GM12878 (cell line): Measurements from ENCODE around the gene DGKK. TPM values are rescaled to one million over a fixed set of nuclear protein-coding genes. Genes with fewer than 3 reads are reported as not detected.

Source experiments
- ATAC-seq: fragments of 200-7000 bp; cut with Tn5 transposase; 3 replicates; pipeline ENCODE4 v1.9.1; 2020; ENCODE audit warnings: mild to moderate bottlenecking, moderate library complexity
- BruUV-seq: library from RNA; stranded (reverse); fragments of 400-500 nt; replicated peaks from 2 replicates; lab custom pipeline; 2021; lab: Mats Ljungman, UMichigan
- CTCF ChIA-PET: fragments of 300-600 bp; sonication (Branson Sonifier 250); formaldehyde crosslinking; extraction: SDS; loops from one replicate; lab custom pipeline; 2021; ENCODE audit warnings: inconsistent platforms; lab: Yijun Ruan, JAX
- POLR2A ChIA-PET: fragments of 350-600 bp; formaldehyde crosslinking; extraction: SDS; loops from one replicate; lab custom pipeline; 2021; ENCODE audit warnings: inconsistent platforms; lab: Charles Lee
- RAD21 ChIA-PET: fragments of 300-600 bp; sonication (Branson Sonifier 250); formaldehyde crosslinking; loops from one replicate; lab custom pipeline; 2023; ENCODE audit warnings: antibody characterized with exemption; ENCODE audit not compliant: unreplicated experiment; lab: Charles Lee
- SMC1A ChIA-PET: fragments of 300-600 bp; sonication (Branson Sonifier 250); formaldehyde crosslinking; loops from one replicate; lab custom pipeline; 2023; ENCODE audit not compliant: unreplicated experiment, uncharacterized antibody; lab: Charles Lee
- DNase-seq: peaks from one replicate; pipeline ENCODE4 v3.0.0-alpha.2; 2011; ENCODE audit warnings: low read depth, low spot score
- FAIRE-seq: peaks from 3 replicates; lab custom pipeline; 2011; peaks lifted over from hg19 to GRCh38; lab: Jason Lieb, UNC
- H2AFZ ChIP-seq: 2 replicates; pipeline ENCODE4 v1.6.0; 2011; ENCODE audit warnings: low read depth, low read length, control low read depth; ENCODE audit not compliant: control insufficient read depth
- H3K27ac ChIP-seq: 2 replicates; pipeline ENCODE4 v1.5.1; 2011; ENCODE audit warnings: control low read depth; ENCODE audit not compliant: control insufficient read depth, insufficient read depth
- H3K27me3 ChIP-seq, 2 experiments: replicated peaks in 1 of 2; 2 replicates each; pipeline versions ENCODE4 v1.6.0 to v1.6.1; 2011; ENCODE audit warnings: low read length in 1 of 2; ENCODE audit not compliant: control insufficient read depth in 2 of 2, insufficient read depth in 2 of 2
- H3K36me3 ChIP-seq, 2 experiments: 2 replicates each; pipeline ENCODE4 v1.5.1; 2011; ENCODE audit warnings: low read length in 1 of 2; ENCODE audit not compliant: control insufficient read depth in 2 of 2, insufficient read depth in 2 of 2
- H3K4me1 ChIP-seq: 2 replicates; pipeline ENCODE4 v1.6.1; 2011; ENCODE audit warnings: mild to moderate bottlenecking, low read length, moderate library complexity, mixed read lengths; ENCODE audit not compliant: control insufficient read depth, insufficient read depth
- H3K4me2 ChIP-seq: 2 replicates; pipeline ENCODE4 v1.6.0; 2011; ENCODE audit warnings: control low read depth; ENCODE audit not compliant: control insufficient read depth, insufficient read depth
- H3K4me3 ChIP-seq: fragments of 200-600 bp; sonication (generic); 2 replicates; pipeline ENCODE4 v1.5.1; 2016
- H3K79me2 ChIP-seq: 2 replicates; pipeline ENCODE4 v1.6.0; 2011; ENCODE audit warnings: low read length; ENCODE audit not compliant: control insufficient read depth, insufficient read depth
- H3K9ac ChIP-seq: 2 replicates; pipeline ENCODE4 v1.8.0; 2011; ENCODE audit warnings: low read length, control low read depth, mixed read lengths; ENCODE audit not compliant: control insufficient read depth, insufficient read depth
- H3K9me3 ChIP-seq: replicated peaks from 3 replicates; pipeline ENCODE4 v1.5.1; 2011; ENCODE audit warnings: mild to moderate bottlenecking, low read length; ENCODE audit not compliant: control insufficient read depth, insufficient read depth
- H4K20me1 ChIP-seq: 2 replicates; pipeline ENCODE4 v1.6.0; 2011; ENCODE audit not compliant: control insufficient read depth, insufficient read depth
- ASH2L ChIP-seq: fragments of 300-600, 200-600 bp; sonication (generic); IDR thresholded peaks from 2 replicates; pipeline ENCODE4 v1.6.1; 2017; ENCODE audit warnings: low read depth, mild to moderate bottlenecking, borderline replicate concordance
- CBFB ChIP-seq: IDR thresholded peaks from 2 replicates; pipeline ENCODE4 v1.6.1; 2016; ENCODE audit warnings: antibody characterized with exemption, low read depth
- EED ChIP-seq: sonication (generic); IDR thresholded peaks from 2 replicates; pipeline ENCODE4 v1.6.1; 2016; ENCODE audit warnings: antibody characterized with exemption, low read depth
- HDGF ChIP-seq: fragments of 450-650 bp; IDR thresholded peaks from 2 replicates; pipeline ENCODE4 v1.6.1; 2016; ENCODE audit warnings: antibody characterized with exemption
- JUND ChIP-seq: IDR thresholded peaks from 2 replicates; pipeline ENCODE4 v1.6.1; 2012; ENCODE audit warnings: low read depth, mild to moderate bottlenecking, low read length, improper control_type of control experiment, moderate library complexity
- MAX ChIP-seq: IDR thresholded peaks from 2 replicates; pipeline ENCODE4 v1.6.1; 2012; ENCODE audit warnings: low read depth, low read length, improper control_type of control experiment
- MYB ChIP-seq: fragments of 150-350 bp; IDR thresholded peaks from 2 replicates; pipeline ENCODE4 v1.6.1; 2014; ENCODE audit warnings: mild to moderate bottlenecking, low read depth, low read length, borderline replicate concordance
- SMAD1 ChIP-seq: fragments of 450-650 bp; IDR thresholded peaks from 2 replicates; pipeline ENCODE4 v1.6.1; 2018; ENCODE audit warnings: mild to moderate bottlenecking, low read depth; ENCODE audit not compliant: partially characterized antibody
- SMC3 ChIP-seq: IDR thresholded peaks from 2 replicates; pipeline ENCODE4 v1.6.1; 2011; ENCODE audit warnings: low read length, improper control_type of control experiment, borderline replicate concordance
- SREBF1 ChIP-seq: IDR thresholded peaks from 2 replicates; pipeline ENCODE4 v1.6.1; 2012; ENCODE audit warnings: mild to moderate bottlenecking, low read length
- SREBF2 ChIP-seq: IDR thresholded peaks from 2 replicates; pipeline ENCODE4 v1.6.1; 2012; ENCODE audit warnings: mild to moderate bottlenecking, low read length
- TBL1XR1 ChIP-seq: IDR thresholded peaks from 2 replicates; pipeline ENCODE4 v1.6.1; 2012; ENCODE audit warnings: low read depth, low read length, improper control_type of control experiment
- ZNF217 ChIP-seq: fragments of 450-650 bp; IDR thresholded peaks from 2 replicates; pipeline ENCODE4 v1.6.1; 2017; ENCODE audit warnings: antibody characterized with exemption, mild to moderate bottlenecking
- ZZZ3 ChIP-seq: IDR thresholded peaks from 2 replicates; pipeline ENCODE4 v1.6.1; 2011; ENCODE audit warnings: low read depth; ENCODE audit not compliant: control insufficient read depth, insufficient read length
- WGBS: methylation state at CpG from one replicate; pipeline ENCODE4 v1.1.6; 2016; ENCODE audit warnings: low lambda C conversion rate; ENCODE audit not compliant: insufficient replicate concordance, insufficient coverage; ENCODE audit errors: missing lambda C conversion rate; 5-methylcytosine and 5-hydroxymethylcytosine counted together
- in situ Hi-C: fragments of 300-500 bp; cut with MboI; formaldehyde crosslinking; loops from 9 replicates; pipeline ENCODE4 v1.14.3; 2018; ENCODE audit warnings: mixed read lengths
- intact Hi-C: fragments of 100-400 bp; cut with micrococcal nuclease; formaldehyde crosslinking; loops from one replicate; pipeline ENCODE4 v1.14.2; 2022; ENCODE audit not compliant: unreplicated experiment
- polyA plus RNA-seq, 11 experiments: library from polyadenylated mRNA; depleted of rRNA in 4 of 11; unstranded in 6 of 11; stranded (reverse) in 5 of 11; fragments of >200 nt; fragmentation: Nextera tagmentation in 4 of 11; fragmentation: Illumina TruSeq in 1 of 11; extraction: Ambion mirVana in 4 of 11; extraction: Trizol in 1 of 11; gene quantifications; 1 replicate in 1 of 11; 2 replicates in 10 of 11; pipeline versions ENCODE4 v1.2.1 to v1.2.3, GENCODE V29; 2011 to 2016; ENCODE audit warnings: inconsistent platforms in 2 of 11, missing spikeins in 2 of 11, low read depth in 1 of 11
- total RNA-seq, 4 experiments: library from RNA; depleted of rRNA in 3 of 4; stranded (reverse); fragments of >200 nt in 3 of 4; fragmentation: Illumina TruSeq in 1 of 4; extraction: Trizol in 1 of 4; gene quantifications; 2 replicates each; pipeline versions ENCODE4 v1.2.1 to v1.2.3, GENCODE V29; 2013 to 2021
- TF ChIP-seq, protein P1 (sequence below): IDR thresholded peaks from 2 replicates; pipeline ENCODE4 v1.6.1; 2012; ENCODE audit warnings: low read depth, low read length, improper control_type of control experiment
- TF ChIP-seq, protein P2 (sequence below): fragments of 450-650 bp; IDR thresholded peaks from 2 replicates; pipeline ENCODE4 v1.6.1; 2017; ENCODE audit warnings: mild to moderate bottlenecking, low read depth, inconsistent platforms; ENCODE audit not compliant: poor library complexity, severe bottlenecking
- TF ChIP-seq, protein P3 (sequence below): fragments of 450-650 bp; IDR thresholded peaks from 2 replicates; pipeline ENCODE4 v1.6.1; 2018; ENCODE audit warnings: borderline replicate concordance, mild to moderate bottlenecking; ENCODE audit not compliant: partially characterized antibody

Gene DGKK
- total and polyA plus RNA-seq, 10 of the 15 experiments (the other 5 are each of a cell fraction or from before 2014, with no cell fraction given): under 0.01 to 0.03 TPM; not detected in 8

DNA sequence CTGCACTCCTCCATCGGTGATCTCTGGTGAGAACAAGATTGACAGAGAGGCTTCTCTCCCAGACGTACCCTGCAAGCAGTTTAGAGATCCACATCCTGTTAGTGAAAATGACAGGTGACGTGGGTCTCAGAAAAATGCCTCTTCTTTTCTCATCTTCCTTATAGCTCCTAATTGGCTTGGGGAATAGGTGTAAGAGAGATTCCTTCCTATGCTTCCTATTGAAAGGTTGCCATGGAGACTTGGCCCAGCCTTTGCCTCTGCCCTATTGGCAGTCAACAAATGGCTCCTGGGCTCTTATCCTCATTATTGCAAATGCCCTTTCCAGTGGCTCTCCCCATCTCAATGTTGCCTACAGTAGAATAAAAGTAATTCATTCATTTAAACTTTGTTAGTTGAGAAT lies 26.5 kb upstream of the DGKK start:
- no peaks in the 10 kb centered on the region for H3K27me3 ChIP-seq
- no peak overlapping the region for H3K9ac ChIP-seq
- DNase-seq: no peak
- 19% methylated on average over 3 of the region's 3 CpGs for WGBS
- in situ Hi-C loops: no loop called here
- H3K4me1 ChIP-seq: no peaks in the 10 kb centered on the region
- no peaks in the 10 kb centered on the region for H3K36me3 ChIP-seq
- ATAC-seq: no peak
- RAD21 ChIA-PET: no interaction called here
- no peak overlapping the region for H3K27ac ChIP-seq
- H4K20me1 ChIP-seq: no peaks in the 10 kb centered on the region
- H3K4me3 ChIP-seq: no peak overlapping the region
- no peak overlapping the region for H2AFZ ChIP-seq
- SMC1A ChIA-PET: no interaction called here
- no peak for FAIRE-seq
- H3K79me2 ChIP-seq: no peaks in the 10 kb centered on the region
- no peaks in the 10 kb centered on the region for H3K9me3 ChIP-seq
- no peak overlapping the region for H3K4me2 ChIP-seq
- CTCF ChIA-PET: no interaction called here
- POLR2A ChIA-PET: no interaction called here
- intact Hi-C loops: no loop called here
- no TSS peak for BruUV-seq
- TF ChIP-seq CBFB: no peak
- TF ChIP-seq TBL1XR1: no peak
- TF ChIP-seq, protein P1, sequence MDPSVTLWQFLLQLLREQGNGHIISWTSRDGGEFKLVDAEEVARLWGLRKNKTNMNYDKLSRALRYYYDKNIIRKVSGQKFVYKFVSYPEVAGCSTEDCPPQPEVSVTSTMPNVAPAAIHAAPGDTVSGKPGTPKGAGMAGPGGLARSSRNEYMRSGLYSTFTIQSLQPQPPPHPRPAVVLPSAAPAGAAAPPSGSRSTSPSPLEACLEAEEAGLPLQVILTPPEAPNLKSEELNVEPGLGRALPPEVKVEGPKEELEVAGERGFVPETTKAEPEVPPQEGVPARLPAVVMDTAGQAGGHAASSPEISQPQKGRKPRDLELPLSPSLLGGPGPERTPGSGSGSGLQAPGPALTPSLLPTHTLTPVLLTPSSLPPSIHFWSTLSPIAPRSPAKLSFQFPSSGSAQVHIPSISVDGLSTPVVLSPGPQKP: no peak
- TF ChIP-seq SREBF1: no peak
- TF ChIP-seq ZZZ3: no peak
- TF ChIP-seq SMC3: no peak
- no peak for TF ChIP-seq SREBF2
- no peak for TF ChIP-seq MYB
- TF ChIP-seq SMAD1: no peak
- TF ChIP-seq EED: no peak
- TF ChIP-seq, protein P2, sequence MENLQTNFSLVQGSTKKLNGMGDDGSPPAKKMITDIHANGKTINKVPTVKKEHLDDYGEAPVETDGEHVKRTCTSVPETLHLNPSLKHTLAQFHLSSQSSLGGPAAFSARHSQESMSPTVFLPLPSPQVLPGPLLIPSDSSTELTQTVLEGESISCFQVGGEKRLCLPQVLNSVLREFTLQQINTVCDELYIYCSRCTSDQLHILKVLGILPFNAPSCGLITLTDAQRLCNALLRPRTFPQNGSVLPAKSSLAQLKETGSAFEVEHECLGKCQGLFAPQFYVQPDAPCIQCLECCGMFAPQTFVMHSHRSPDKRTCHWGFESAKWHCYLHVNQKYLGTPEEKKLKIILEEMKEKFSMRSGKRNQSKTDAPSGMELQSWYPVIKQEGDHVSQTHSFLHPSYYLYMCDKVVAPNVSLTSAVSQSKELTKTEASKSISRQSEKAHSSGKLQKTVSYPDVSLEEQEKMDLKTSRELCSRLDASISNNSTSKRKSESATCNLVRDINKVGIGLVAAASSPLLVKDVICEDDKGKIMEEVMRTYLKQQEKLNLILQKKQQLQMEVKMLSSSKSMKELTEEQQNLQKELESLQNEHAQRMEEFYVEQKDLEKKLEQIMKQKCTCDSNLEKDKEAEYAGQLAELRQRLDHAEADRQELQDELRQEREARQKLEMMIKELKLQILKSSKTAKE: no peak
- no peak for TF ChIP-seq ZNF217
- TF ChIP-seq ASH2L: no peak
- TF ChIP-seq JUND: no peak
- TF ChIP-seq, protein P3, sequence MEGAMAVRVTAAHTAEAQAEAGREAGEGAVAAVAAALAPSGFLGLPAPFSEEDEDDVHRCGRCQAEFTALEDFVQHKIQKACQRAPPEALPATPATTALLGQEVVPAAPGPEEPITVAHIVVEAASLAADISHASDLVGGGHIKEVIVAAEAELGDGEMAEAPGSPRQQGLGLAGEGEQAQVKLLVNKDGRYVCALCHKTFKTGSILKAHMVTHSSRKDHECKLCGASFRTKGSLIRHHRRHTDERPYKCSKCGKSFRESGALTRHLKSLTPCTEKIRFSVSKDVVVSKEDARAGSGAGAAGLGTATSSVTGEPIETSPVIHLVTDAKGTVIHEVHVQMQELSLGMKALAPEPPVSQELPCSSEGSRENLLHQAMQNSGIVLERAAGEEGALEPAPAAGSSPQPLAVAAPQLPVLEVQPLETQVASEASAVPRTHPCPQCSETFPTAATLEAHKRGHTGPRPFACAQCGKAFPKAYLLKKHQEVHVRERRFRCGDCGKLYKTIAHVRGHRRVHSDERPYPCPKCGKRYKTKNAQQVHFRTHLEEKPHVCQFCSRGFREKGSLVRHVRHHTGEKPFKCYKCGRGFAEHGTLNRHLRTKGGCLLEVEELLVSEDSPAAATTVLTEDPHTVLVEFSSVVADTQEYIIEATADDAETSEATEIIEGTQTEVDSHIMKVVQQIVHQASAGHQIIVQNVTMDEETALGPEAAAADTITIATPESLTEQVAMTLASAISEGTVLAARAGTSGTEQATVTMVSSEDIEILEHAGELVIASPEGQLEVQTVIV: no peak
- no peak for TF ChIP-seq HDGF
- no peak for TF ChIP-seq MAX
